HG02610 (cell line): ENCODE results near the gene ZNF471.
A peak's percentile ranks its signal among the peaks of the same experiment; 100 is the strongest.

Source experiments
- ATAC-seq: cut with Tn5 transposase; IDR thresholded peaks from one replicate; pipeline ENCODE4 v1.9.1; 2021; ENCODE audit warnings: mild to moderate bottlenecking, moderate library complexity; ENCODE audit not compliant: unreplicated experiment

Gene ZNF471

GRCh38 chr19:56507446-56508289 is at the start of gene ZNF471:
Gene ZNF471, plus strand, starts transcription at chr19:56507855. Its CDS starts 3,717 bp downstream, at chr19:56511572.
- ATAC-seq = no peak

GRCh38 chr19:56474308-56474707 is 33.3 kb upstream of the ZNF471 start:
- ATAC-seq = no peak

GRCh38 chr19:56476093-56476492 is 31.6 kb upstream of the ZNF471 start:
- ATAC-seq = no peak

GRCh38 chr19:56476651-56477428 is 30.8 kb upstream of the ZNF471 start, which contains the start of gene ZNF667:
Gene ZNF667, minus strand, starts transcription at chr19:56477345. Its CDS starts 14,975 bp downstream, at chr19:56462370.
- ATAC-seq = no peak

GRCh38 chr19:56477429-56478338 is 30.0 kb upstream of the ZNF471 start:
- no peak for ATAC-seq

- no peak for ATAC-seq
Observed at GRCh38 chr19:56491399-56491798, 16.3 kb upstream of the ZNF471 start.

- no peak for ATAC-seq
Observed at GRCh38 chr19:56504581-56504980, 3.1 kb upstream of the ZNF471 start.

- ATAC-seq = no peak
Observed at GRCh38 chr19:56508290-56508778, 679 bp downstream of the ZNF471 start.

- no peak for ATAC-seq
Observed at GRCh38 chr19:56525214-56525860, 17.7 kb downstream of the ZNF471 start.

- no peak for ATAC-seq
Observed at GRCh38 chr19:56537442-56537841, 29.8 kb downstream of the ZNF471 start.

- ATAC-seq = peak; percentile 73
Observed at GRCh38 chr19:56538254-56538760, 30.7 kb downstream of the ZNF471 start.

- ATAC-seq = peak; percentile 38
Observed at GRCh38 chr19:56538761-56539263, 31.2 kb downstream of the ZNF471 start, which contains the start of gene ZFP28. Gene ZFP28, plus strand, starts transcription at chr19:56538948. Its CDS starts 71 bp downstream, at chr19:56539019.

GRCh38 chr19:56543776-56544175 is 36.1 kb downstream of the ZNF471 start:
- no peak for ATAC-seq

GRCh38 chr19:56547535-56547934 is 39.9 kb downstream of the ZNF471 start:
- ATAC-seq = no peak

GRCh38 chr19:56554272-56554869 is 46.7 kb downstream of the ZNF471 start:
- ATAC-seq = no peak

GRCh38 chr19:56562766-56563165 is 55.1 kb downstream of the ZNF471 start:
- ATAC-seq = no peak

GRCh38 chr19:56566904-56567273 is 59.2 kb downstream of the ZNF471 start:
- ATAC-seq = peak; percentile 39

- ATAC-seq = peak; percentile 91
Observed at GRCh38 chr19:56567274-56568120, 59.8 kb downstream of the ZNF471 start, which contains the start of gene ZNF470. Gene ZNF470, plus strand, starts transcription at chr19:56567468. Its CDS starts 2,844 bp downstream, at chr19:56570312.
